T-helper 1 cell treated with Interleukin-12 subunit alpha and Interleukin-12 subunit beta and Interleukin-4 antibody, amounts not matched to agents 30 μg/mL and 1 μg/mL, for 36 hours (primary cell): Measurements from ENCODE around the gene ZNF273.
"Not testable (repeated sequence)": the region's sequence is repeated elsewhere in the genome, so short reads cannot be mapped to it uniquely, and the experiment has no call there.

Source experiments
- H3K27ac Mint-ChIP-seq: one replicate; pipeline ENCODE4 v1.8.0; 2021; ENCODE audit warnings: mild to moderate bottlenecking, mixed read lengths
- H3K27me3 Mint-ChIP-seq: one replicate; pipeline ENCODE4 v1.8.0; 2021; ENCODE audit warnings: low read depth, mixed read lengths
- H3K36me3 Mint-ChIP-seq: one replicate; pipeline ENCODE4 v1.8.0; 2021; ENCODE audit warnings: low read depth, mixed read lengths
- H3K4me1 Mint-ChIP-seq: one replicate; pipeline ENCODE4 v1.8.0; 2021; ENCODE audit warnings: low read depth, mixed read lengths
- H3K4me3 Mint-ChIP-seq: one replicate; pipeline ENCODE4 v1.8.0; 2021; ENCODE audit warnings: mild to moderate bottlenecking, moderate library complexity, mixed read lengths
- H3K9me3 Mint-ChIP-seq: one replicate; pipeline ENCODE4 v1.8.0; 2021; ENCODE audit warnings: mixed read lengths

The ZNF273 gene

DNA sequence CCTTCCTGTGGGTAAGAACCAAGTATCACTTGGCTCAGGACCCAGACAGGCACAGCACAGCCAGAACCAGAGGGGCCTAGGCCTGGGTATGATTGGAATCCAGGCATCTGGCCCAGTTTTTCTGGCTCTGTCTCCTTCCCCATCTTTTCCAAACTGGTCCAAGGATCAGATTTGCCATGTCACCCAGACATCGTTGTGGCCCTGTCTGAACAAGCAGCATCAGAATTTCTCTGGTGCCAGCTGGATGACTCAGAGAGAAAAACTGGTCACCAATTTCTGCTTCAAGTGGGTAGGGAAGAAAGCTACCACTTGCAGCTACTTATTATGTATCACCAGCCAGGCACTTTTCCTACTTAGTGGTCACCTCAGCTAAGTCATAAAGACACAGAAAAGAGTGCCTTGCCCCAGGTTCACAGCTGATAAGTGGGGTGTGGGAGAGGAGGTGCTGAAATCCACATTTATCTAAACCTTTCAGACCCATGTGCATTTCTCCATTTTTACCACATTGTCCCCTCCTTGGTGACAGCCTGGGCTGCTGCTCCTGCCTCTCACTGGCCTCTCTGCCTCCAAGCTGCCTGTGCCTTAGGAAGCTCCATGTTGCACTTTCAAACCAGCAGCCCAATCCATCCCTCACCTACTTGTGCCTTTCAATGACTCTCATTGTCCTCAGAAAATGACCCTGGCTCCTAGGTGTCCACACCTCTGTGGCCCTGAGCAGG, 11.6 kb upstream of the ZNF273 start:
- not testable (repeated sequence) for H3K36me3 Mint-ChIP-seq
- peaks cover 24% of the 10 kb centered on the region for H3K27me3 Mint-ChIP-seq

DNA sequence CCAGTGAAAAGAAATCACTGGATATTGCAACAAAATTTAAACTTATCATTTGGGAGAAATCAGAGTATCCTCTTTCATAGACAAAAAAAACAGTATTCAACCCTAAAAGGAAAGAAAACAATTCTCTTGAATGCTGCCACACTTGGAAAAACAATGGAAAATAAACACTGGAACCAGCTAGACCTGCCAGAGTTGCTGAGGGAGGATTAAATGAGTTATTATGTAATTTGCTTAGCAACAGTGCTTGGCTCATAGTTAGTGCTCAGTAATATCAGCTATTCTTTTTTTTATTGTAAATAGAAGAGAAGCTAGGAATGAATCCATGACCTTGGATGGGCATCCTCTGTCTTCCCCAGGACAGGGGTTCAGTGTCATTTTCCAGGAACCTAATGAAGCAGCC, 11.0 kb upstream of the ZNF273 start:
- Mint-ChIP-seq H3K27ac (no peak overlapping the region), H3K9me3 (no peaks in the 10 kb centered on the region), H3K4me3 (no peak overlapping the region), H3K4me1 (peaks cover 10% of the 10 kb centered on the region), H3K36me3 (no peaks in the 10 kb centered on the region), H3K27me3 (peaks cover 23% of the 10 kb centered on the region)

More for the DNA sequence above, 11.6 kb upstream of the ZNF273 start:
- H3K4me1 Mint-ChIP-seq, H3K27ac Mint-ChIP-seq, H3K9me3 Mint-ChIP-seq, H3K4me3 Mint-ChIP-seq: not testable (repeated sequence)

DNA sequence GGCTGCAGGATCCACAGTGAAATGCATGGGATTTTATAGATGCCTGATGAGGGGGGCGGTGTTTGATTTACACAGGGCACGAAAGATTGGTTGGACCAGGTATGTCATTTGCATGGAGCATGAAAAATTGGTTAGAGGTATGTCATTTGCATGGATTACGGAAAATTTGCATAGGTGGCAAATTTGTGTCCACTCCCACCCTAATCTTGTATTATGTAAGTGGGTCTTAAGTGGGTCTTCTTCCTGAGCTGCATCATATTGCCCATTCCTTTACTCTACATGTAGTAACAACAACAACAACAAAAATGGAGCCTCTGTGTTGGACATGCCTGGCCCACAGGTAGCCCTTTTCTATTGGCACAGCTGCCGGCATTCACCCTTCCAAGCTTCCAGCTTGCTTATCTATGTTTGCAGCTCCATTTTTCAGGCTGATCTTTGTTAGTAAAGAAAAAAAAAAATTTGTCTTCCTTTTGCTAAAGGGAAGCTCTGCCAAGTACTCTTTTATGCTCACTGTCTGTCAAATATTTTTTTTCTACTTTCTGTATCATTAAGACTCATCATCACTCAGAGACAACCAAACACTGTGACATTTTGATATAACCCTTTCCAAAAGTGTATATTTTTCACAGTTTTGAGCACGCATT, 10.3 kb upstream of the ZNF273 start:
- Mint-ChIP-seq H3K27me3 (peaks cover 23% of the 10 kb centered on the region), H3K9me3 (no peaks in the 10 kb centered on the region), H3K36me3 (no peaks in the 10 kb centered on the region), H3K4me3 (no peak overlapping the region), H3K27ac (no peak overlapping the region), H3K4me1 (peaks cover 10% of the 10 kb centered on the region)

DNA sequence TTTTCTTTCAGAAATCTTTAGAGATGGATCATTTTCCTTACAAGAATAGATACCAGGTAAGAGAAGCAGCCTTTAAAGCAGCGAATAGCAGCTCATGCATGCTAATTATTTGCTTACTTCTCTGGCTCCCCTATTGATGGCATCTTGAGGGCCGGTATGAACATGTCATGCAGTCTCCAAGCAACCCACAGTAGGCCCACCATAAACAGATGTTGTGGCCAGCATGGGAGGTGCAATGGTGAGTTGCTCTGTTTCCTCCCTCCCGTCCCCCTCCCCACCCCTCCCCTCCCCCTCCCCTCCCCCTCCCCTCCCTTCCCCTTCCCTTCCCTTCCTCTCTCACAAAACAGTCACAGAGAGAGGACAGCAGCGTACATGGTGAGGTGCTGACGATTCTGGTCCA, 9.7 kb upstream of the ZNF273 start:
- Mint-ChIP-seq H3K9me3 (no peaks in the 10 kb centered on the region), H3K4me1 (peaks cover 5% of the 10 kb centered on the region), H3K4me3 (no peak overlapping the region), H3K27me3 (peaks cover 17% of the 10 kb centered on the region), H3K27ac (no peak overlapping the region), H3K36me3 (no peaks in the 10 kb centered on the region)

DNA sequence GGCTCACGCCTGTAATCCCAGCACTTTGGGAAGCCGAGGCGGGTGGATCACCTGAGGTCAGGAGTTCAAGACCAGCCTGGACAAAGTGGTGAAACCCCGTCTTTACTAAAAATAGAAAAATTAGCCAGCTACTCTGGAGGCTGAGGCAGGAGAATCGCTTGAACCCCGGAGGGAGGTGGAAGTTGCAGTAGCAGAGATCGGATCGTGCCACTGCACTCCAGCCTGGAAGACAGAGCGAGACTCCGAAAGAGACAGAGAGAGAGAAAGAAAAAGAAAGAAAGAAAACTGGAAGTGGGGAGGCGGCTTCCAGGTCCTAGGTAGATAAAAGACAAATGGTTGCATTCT, 640 bp upstream of the ZNF273 start:
- H3K4me3 Mint-ChIP-seq: peak overlapping the region; percentile 91
- H3K36me3 Mint-ChIP-seq: peaks cover 18% of the 10 kb centered on the region
- H3K27me3 Mint-ChIP-seq, H3K27ac Mint-ChIP-seq: not testable (repeated sequence)
- H3K9me3 Mint-ChIP-seq: peaks cover 10% of the 10 kb centered on the region
- peaks cover 31% of the 10 kb centered on the region for H3K4me1 Mint-ChIP-seq

DNA sequence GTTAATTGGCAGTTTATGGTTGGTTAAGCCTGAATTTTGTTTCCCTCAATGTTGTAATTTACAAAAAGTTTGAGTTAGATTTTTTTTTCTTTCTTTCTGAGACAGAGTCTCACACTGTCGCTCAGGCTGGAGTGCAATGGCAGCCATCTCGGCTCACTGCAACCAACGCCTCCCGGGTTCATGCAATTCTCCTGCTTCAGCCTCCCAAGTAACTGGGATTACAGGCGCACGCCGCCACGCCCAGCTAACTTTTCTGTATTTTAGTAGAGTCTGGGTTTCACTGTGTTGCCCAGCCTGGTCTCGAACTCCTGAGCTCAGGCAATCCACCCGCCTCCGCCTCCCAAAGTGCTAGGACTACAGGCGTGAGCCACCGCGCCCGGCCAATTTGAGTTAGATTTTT, 935 bp downstream of the ZNF273 start:
- peaks cover 31% of the 10 kb centered on the region for H3K4me1 Mint-ChIP-seq
- H3K36me3 Mint-ChIP-seq: peaks cover 26% of the 10 kb centered on the region
- no peaks in the 10 kb centered on the region for H3K27me3 Mint-ChIP-seq
- peak overlapping the region; percentile 91 for H3K27ac Mint-ChIP-seq
- H3K4me3 Mint-ChIP-seq: peak overlapping the region; percentile 91
- H3K9me3 Mint-ChIP-seq: peaks cover 10% of the 10 kb centered on the region

DNA sequence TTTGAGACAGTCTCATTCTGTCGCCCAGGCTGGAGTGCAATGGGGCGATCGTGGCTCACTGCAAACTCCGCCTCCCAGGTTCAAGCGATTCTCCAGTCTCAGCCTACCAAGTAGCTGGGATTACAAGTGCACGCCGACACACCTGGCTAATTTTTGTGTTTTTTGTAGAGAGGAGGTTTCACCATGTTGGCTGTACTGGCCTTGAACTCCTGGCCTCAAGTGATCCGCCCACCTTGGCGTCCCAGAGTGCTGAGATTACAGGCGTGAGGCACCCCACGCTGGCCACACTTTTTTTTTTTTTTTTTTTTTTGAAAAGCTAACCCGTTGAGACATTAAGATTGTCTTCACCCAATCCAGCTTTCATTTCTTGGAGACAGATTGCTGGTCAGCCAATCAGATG, 2.1 kb downstream of the ZNF273 start:
- Mint-ChIP-seq H3K4me3 (no peak overlapping the region), H3K36me3 (peaks cover 31% of the 10 kb centered on the region), H3K27ac (no peak overlapping the region)

DNA sequence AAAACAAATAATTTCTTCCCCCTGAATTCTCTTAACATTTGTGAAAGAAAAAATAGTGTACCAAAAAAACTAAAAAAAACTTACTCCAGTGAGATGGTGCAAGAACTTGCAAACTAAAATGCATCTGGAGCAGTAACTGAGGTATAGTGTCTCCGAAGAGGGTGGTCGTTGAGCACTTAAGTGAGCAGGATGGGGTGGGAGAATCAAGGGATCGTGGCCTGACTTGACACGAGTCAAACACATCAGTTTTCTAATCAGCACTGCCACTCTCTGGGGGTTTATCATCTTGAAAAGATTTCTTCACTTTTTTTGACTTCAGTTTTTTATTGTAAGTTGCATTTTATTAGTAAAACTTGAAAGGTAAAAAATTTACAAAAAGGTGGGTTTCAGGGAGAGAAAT, 2.5 kb downstream of the ZNF273 start:
- Mint-ChIP-seq H3K4me3 (peak overlapping the region; percentile 30), H3K4me1 (peaks cover 31% of the 10 kb centered on the region), H3K9me3 (peaks cover 14% of the 10 kb centered on the region), H3K27me3 (no peaks in the 10 kb centered on the region), H3K36me3 (peaks cover 33% of the 10 kb centered on the region), H3K27ac (no peak overlapping the region)

More for the DNA sequence above, 2.1 kb downstream of the ZNF273 start:
- peaks cover 12% of the 10 kb centered on the region for H3K9me3 Mint-ChIP-seq
- H3K4me1 Mint-ChIP-seq: peaks cover 31% of the 10 kb centered on the region
- no peaks in the 10 kb centered on the region for H3K27me3 Mint-ChIP-seq

DNA sequence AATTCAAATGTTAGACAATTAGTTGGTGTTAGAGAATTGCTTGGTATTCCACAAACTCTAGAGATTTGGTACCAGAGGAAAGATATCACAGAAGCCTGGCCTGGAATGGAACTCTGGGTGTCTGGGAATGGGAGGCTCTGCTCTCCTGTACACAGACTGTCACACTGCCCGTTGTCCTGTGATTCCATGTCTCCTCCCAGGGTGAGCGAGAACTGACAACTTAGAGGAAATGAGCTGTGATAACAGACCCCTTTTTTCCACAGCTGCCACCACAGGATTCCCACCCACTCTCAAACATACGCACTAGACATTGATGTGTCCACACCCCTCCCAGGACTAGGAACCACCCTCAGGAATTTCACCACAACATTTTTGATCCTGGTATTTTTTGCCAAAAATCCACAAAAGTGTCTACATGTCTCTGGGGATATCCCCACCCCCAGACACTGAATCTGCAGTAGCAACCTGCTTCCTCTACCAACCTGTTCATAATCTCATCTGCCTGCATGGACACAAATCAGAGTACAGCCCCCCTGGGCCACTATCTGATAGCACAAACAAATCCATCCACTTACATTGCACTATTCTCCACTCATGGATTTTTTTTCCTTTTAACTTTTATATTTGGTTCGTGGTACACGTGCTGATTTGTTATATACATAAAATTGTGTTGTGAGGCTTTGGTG, 4.7 kb downstream of the ZNF273 start:
- no peak overlapping the region for H3K4me3 Mint-ChIP-seq
- H3K4me1 Mint-ChIP-seq: peaks cover 26% of the 10 kb centered on the region
- H3K27ac Mint-ChIP-seq: no peak overlapping the region

DNA sequence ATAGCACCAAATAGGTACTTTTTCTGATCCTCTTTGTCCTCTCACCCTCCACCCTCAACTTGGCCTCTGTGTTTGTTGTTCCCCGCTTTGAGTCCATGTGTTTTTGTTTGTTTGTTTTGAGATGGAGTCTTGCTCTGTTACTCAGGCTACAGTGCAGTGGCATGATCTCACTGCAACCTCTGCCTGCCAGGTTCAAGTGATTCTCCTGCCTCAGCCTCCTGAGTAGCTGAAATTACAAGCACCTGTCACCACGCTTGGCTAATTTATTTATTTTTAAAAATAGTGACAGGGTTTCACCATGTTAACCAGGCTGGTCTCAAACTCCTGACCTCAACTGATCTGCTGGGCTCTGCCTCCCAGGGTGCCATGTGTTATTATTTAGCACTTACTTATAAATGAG, 5.3 kb downstream of the ZNF273 start:
- peaks cover 27% of the 10 kb centered on the region for H3K9me3 Mint-ChIP-seq
- no peak overlapping the region for H3K4me3 Mint-ChIP-seq
- H3K27me3 Mint-ChIP-seq: no peaks in the 10 kb centered on the region
- peaks cover 45% of the 10 kb centered on the region for H3K36me3 Mint-ChIP-seq
- peaks cover 23% of the 10 kb centered on the region for H3K4me1 Mint-ChIP-seq
- H3K27ac Mint-ChIP-seq: no peak overlapping the region

More for the DNA sequence above, 4.7 kb downstream of the ZNF273 start:
- Mint-ChIP-seq H3K36me3 (peaks cover 43% of the 10 kb centered on the region), H3K9me3 (peaks cover 24% of the 10 kb centered on the region), H3K27me3 (no peaks in the 10 kb centered on the region)

DNA sequence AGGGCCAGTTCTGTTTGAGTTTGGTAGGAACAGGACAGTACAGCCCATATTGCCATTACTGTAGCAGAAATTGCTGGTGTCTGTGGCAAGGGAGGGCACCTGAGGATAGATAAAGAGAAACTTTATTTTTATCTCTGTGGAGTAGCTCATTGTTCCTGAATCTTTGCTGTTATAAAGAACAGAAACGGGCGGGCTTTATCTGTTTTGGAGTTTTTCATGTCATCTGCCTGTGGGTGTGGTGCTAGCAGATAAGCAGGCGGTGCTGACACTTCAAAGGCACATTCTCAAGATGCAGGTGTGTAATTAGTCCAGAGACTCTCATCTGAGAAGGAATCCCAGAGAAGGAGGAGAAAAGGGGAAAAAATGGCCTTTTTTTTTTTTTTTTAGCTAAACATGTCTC, 11.5 kb downstream of the ZNF273 start:
- Mint-ChIP-seq H3K36me3 (peaks cover 61% of the 10 kb centered on the region), H3K4me3 (no peak overlapping the region), H3K9me3 (peaks cover 58% of the 10 kb centered on the region)

DNA sequence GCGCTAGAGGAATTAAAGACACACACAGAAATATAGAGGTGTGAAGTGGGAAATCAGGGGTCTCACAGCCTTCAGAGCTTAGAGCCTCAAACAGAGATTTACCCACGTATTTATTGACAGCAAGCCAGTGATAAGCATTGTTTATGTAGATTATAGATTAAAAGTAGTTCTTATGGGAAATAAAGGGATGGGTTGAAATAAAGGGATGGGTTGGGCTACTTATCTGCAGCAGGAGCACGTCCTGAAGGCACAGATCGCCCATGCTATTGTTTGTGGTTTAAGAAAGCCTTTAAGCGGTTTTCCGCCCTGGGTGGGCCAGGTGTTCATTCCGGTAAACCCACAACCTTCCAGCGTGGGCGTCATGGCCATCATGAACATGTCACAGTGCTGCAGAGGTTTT, 12.2 kb downstream of the ZNF273 start:
- Mint-ChIP-seq H3K36me3 (peaks cover 63% of the 10 kb centered on the region), H3K9me3 (peaks cover 59% of the 10 kb centered on the region)
- not testable (repeated sequence) for H3K4me1 Mint-ChIP-seq, H3K27me3 Mint-ChIP-seq, H3K4me3 Mint-ChIP-seq, H3K27ac Mint-ChIP-seq

More for the DNA sequence above, 11.5 kb downstream of the ZNF273 start:
- no peak overlapping the region for H3K27ac Mint-ChIP-seq
- no peaks in the 10 kb centered on the region for H3K27me3 Mint-ChIP-seq
- H3K4me1 Mint-ChIP-seq: no peaks in the 10 kb centered on the region

DNA sequence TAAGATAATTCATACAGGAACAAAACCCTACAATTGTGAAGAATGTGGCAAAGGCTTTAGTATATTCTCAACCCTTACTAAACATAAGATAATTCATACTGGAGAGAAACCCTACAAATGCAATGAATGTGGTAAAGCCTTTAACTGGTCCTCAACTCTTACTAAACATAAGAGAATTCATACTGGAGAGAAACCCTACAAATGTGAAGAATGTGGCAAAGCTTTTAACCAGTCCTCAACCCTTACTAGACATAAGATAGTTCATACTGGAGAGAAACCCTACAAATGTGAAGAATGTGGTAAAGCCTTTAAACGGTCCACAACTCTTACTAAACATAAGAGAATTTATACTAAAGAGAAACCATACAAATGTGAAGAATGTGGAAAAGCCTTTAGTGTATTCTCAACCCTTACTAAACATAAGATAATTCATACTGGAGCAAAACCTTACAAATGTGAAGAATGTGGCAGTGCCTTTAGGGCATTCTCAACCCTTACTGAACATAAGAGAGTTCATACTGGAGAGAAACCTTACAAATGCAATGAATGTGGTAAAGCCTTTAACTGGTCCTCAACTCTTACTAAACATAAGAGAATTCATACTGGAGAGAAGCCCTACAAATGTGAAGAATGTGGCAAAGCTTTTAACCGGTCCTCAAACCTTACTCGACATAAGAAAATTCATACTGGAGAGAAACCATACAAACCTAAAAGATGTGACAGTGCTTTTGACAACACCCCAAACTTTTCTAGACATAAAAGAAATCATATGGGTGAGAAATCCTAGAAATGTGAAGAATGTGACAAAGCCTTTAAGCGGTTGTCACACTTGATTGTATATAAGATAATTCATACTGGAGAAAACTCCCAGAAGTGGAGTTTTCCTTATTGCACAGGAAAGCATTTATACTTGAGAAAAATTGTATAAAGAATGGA, 25.4 kb downstream of the ZNF273 start:
- not testable (repeated sequence) for H3K27me3 Mint-ChIP-seq, H3K4me1 Mint-ChIP-seq, H3K27ac Mint-ChIP-seq, H3K4me3 Mint-ChIP-seq
- Mint-ChIP-seq H3K36me3 (peaks cover 54% of the 10 kb centered on the region), H3K9me3 (peaks cover 61% of the 10 kb centered on the region)

DNA sequence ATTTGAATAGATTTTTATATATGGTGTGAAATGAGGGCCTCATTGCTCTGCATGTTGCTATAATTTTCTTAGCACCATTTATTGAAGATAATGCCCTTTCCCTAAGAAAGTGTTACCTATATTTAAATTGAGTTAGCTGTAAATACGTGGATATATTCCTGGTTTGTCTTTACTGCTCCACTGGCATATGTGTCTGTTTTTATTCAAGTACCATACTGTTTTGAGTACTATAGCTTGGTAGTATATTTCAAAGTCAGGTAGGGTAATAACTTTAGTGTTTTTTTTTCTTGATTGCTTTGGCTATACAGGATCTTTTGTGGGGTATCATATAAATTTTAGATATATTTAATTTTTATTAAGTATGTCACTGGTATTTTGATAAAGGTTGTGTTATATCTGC, 31.4 kb downstream of the ZNF273 start:
- no peak overlapping the region for H3K4me3 Mint-ChIP-seq
- no peaks in the 10 kb centered on the region for H3K4me1 Mint-ChIP-seq
- no peaks in the 10 kb centered on the region for H3K27me3 Mint-ChIP-seq
- no peak overlapping the region for H3K27ac Mint-ChIP-seq
- H3K36me3 Mint-ChIP-seq: peaks cover 8% of the 10 kb centered on the region
- peaks cover 34% of the 10 kb centered on the region for H3K9me3 Mint-ChIP-seq
